Urinary bladder (tissue), 4 donors: ENCODE data around the gene SLC17A7. TPM values are rescaled to one million over a fixed set of nuclear protein-coding genes. Genes with fewer than 3 reads are reported as not detected.

Source experiments
- DNase-seq: peaks from one replicate; pipeline ENCODE4 v3.0.0-alpha.2; 2015; ENCODE audit errors: extremely low spot score
- H3K27ac ChIP-seq: one replicate; pipeline ENCODE4 v1.5.1; 2013; ENCODE audit warnings: low read depth, mild to moderate bottlenecking, moderate library complexity
- H3K36me3 ChIP-seq: one replicate; pipeline ENCODE4 v1.6.1; 2013; ENCODE audit warnings: mild to moderate bottlenecking, moderate library complexity; ENCODE audit not compliant: insufficient read depth
- H3K4me1 ChIP-seq: one replicate; pipeline ENCODE4 v1.6.1; 2013; ENCODE audit warnings: mild to moderate bottlenecking, moderate library complexity; ENCODE audit not compliant: insufficient read depth
- H3K4me3 ChIP-seq: one replicate; pipeline ENCODE4 v1.5.1; 2013; ENCODE audit warnings: low read depth, low read length
- WGBS: extraction: QIAGEN DNeasy Blood & Tissue Kit; methylation state at CpG from one replicate; pipeline ENCODE4 v1.1.7; 2013; 5-methylcytosine and 5-hydroxymethylcytosine counted together
- polyA plus RNA-seq: library from polyadenylated mRNA; stranded (reverse); fragments of 200-250 nt; gene quantifications from one replicate; pipeline ENCODE4 v1.2.3, GENCODE V29; 2013
- total RNA-seq: library from RNA; depleted of rRNA; stranded (reverse); fragments of >200 nt; gene quantifications from one replicate; pipeline ENCODE4 v1.2.3, GENCODE V29; 2014
- donor health status: healthy with polysubstance abuse.
- donor health status: healthy.

The SLC17A7 gene
- total and polyA plus RNA-seq, 2 donors, result 0.85 to 2.1 TPM

DNA sequence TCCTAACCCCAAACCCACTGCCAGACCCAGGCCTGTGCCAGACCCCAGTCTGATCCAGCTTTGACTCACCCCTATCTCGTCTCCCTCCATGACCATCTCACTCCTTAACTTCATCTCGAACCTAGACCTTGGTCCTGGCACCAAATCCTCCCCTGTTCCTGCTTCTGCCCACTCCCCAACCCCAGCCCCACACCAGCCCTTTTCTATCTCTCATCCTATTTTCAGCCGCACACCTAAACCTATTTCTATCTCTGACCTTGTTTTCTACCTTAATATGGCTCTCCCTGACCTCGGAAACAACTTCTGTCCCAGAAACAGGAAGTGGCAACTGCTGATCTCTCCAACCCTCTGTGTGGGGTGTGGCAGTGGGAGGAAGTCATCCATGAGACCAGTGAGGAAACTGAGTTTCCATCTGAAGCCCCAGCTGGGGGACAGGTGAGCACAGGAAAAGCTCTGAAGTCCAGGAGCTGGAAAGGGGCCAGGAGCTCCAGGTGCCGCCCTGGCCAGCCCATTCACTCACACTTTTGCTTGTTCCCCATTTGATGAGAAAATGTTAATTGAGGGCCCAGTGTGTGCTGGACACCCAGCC lies 31.8 kb downstream of the SLC17A7 start:
- Histone ChIP-seq H3K4me3 (no peak overlapping the region), H3K27ac (no peak overlapping the region), H3K4me1 (no peaks in the 10 kb centered on the region), H3K36me3 (no peaks in the 10 kb centered on the region)
- DNase-seq, result no peak
- whole genome bisulfite sequencing, result 72% methylated on average over 5 of the region's 5 CpGs

DNA sequence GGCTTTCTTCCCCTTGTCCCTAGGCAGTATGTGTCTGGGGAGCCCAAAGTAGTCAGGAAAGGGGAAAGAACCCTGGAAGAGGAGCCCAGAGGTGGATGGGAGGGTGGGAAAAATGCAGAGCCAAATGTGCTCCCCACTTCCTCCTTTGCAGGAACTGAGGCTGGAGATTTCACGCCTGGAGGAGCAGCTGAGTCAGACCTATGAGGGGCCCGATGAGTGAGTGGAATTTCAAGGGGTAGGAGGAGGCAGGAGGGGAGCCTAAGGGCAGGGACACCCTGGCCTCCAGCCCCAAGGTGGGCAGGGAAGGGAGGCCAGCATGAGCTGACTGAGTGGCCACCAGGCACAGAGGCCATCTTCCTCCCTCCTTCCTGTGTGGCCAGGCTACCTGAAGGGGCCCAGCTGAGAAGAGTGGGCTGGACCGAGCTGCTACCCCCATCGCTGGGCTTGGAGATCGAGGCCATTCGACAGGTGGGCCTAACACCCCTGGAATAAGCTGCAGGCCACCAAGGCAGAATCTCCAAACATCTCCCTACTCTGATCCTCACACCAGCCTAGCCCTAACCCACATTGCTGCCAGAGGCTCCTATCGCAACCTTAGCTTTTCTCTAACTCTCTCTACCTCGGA lies 32.4 kb downstream of the SLC17A7 start:
- H3K4me3 ChIP-seq, result no peak overlapping the region
- no peaks in the 10 kb centered on the region for H3K4me1 ChIP-seq
- no peak for DNase-seq
- no peak overlapping the region for H3K27ac ChIP-seq
- 79% methylated on average over 8 of the region's 8 CpGs for WGBS
- no peaks in the 10 kb centered on the region for H3K36me3 ChIP-seq

DNA sequence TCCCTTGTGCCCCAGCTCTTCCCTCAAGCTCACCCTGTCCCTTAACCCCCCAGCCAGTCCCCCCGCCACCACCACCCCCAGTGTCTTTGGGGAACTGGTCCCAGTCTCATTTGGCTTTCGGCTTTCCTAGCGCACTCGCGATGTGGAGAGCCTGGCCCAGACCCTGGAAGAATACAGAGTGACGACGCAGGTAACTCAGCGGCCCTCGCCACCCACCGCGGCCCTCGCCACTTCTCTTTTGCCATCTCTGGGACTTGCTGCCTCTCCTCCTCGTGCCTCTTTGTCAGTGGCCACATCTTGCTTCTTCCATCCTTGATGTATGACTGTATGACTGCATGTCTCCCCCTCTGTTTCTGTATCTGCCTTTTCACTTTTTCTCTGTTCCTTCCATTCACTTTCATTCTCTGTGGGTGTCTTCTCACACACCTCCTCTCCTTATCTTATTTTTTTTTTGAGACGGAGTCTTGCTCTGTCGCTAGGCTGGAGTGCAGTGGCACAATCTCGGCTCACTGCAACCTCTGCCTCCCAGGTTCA lies 33.8 kb downstream of the SLC17A7 start:
- 87% methylated on average over 16 of the region's 16 CpGs for WGBS
- no peak overlapping the region for H3K27ac ChIP-seq
- H3K4me1 ChIP-seq, result no peaks in the 10 kb centered on the region
- DNase-seq, result no peak
- no peaks in the 10 kb centered on the region for H3K36me3 ChIP-seq
- H3K4me3 ChIP-seq, result no peak overlapping the region

DNA sequence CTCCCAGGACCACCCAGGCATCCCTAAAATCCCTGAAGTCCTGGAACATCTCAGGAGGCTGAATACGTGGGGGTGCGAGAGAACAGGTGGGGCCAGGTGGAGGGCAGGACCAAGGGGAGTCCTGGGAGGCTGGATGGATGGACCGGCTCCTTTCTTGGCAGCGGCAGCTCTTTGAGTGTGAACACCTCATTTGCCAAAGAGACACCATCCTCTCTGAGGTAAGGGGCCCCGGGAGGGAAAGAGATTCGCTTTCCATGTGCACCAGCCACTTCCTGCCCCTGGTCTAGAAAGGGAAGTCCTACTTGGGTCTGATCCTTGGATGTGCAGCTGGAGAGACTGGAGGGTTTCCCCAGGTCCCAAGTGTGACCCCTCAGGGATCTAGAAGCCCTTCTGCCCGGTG lies 34.2 kb downstream of the SLC17A7 start:
- Histone ChIP-seq H3K36me3 (no peaks in the 10 kb centered on the region), H3K4me1 (no peaks in the 10 kb centered on the region), H3K4me3 (no peak overlapping the region), H3K27ac (no peak overlapping the region)
- no peak for DNase-seq
- WGBS, result 78% methylated on average over 7 of the region's 7 CpGs

DNA sequence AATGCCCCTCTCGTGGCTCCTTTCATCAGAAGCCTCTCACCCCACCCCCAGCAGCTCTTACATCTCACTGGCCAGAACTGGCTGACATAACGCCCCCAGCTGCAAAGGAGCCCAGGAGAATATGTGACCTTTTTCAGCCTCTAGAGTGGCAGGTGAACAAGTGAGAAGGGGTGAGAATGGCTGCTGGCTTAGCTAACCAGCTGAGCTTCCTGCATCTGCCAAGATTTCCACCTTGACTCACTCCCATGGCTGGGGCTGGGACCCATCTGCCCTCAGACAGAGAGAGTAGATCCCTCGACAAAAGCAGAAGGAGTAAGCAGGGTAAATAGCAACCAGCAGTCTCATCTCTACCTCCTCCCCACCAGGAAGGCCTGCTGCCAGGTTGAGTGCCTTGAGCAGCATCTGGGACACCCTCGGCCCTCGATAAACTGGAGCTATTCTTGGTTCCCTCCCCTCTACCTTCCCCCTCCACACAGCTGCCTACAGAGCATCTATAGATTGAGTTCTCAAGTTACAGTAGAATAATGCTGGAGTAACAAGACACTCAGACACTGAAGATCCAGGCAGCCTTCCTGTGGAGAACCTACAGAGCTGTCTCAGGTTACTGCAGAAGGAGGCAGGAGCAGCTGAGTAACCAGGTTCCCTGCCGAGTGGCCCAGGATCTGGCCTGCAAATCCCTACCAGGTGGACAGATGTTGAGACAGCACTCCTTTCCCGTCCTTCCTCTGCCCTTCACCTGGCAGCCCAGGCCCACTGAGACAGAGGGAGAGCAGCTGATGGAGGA lies 37.7 kb downstream of the SLC17A7 start:
- H3K4me3 ChIP-seq, result no peak overlapping the region

DNA sequence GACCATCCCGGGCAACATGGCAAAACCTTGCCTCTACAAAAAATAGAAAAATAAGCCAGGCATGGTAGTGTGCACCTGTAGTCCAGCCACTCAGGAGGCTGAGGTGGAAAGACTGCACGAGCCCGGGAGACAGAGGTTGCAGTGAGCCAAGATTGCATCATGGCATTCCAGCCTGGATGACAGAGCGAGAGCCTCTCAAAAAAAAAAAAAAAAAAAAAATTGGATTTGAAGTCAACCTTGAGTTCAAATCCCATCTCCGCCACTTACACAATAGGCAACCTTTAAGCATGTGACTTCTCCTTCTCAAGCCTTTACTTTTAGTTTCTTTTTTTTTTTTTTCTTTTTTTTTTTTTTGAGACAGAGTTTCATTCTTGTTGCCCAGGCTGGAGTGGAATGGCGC lies 41.3 kb downstream of the SLC17A7 start:
- 78% methylated on average over 6 of the region's 6 CpGs for whole genome bisulfite sequencing
- no peak for DNase-seq
- H3K27ac ChIP-seq, result no peak overlapping the region
- no peak overlapping the region for H3K4me3 ChIP-seq
- H3K36me3 ChIP-seq, result no peaks in the 10 kb centered on the region
- H3K4me1 ChIP-seq, result no peaks in the 10 kb centered on the region

More for the DNA sequence above, 37.7 kb downstream of the SLC17A7 start:
- WGBS, result 44% methylated on average over 7 of the region's 7 CpGs
- Histone ChIP-seq H3K27ac (no peak overlapping the region), H3K4me1 (no peaks in the 10 kb centered on the region), H3K36me3 (no peaks in the 10 kb centered on the region)
- DNase-seq, result no peak

DNA sequence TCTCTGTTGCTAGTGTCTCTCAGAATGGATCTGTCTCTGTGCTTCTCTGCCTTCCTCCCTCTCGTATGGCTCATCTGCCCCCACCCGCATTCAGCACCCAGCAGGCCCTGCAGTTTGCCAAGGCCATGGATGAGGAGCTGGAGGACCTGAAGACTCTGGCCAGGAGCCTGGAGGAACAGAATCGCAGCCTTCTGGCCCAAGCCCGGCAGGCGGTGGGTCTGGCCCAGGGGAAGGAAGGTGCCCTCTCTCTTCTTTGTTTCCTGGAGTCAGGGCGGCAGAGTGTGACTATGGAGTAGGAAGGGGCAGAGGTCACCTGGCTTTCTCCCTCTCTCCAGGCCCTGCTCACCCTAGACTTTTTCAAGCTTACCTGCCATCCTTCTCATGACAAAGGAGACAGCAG lies 42.4 kb downstream of the SLC17A7 start:
- no peak for DNase-seq
- H3K4me1 ChIP-seq, result no peaks in the 10 kb centered on the region
- WGBS, result 83% methylated on average over 6 of the region's 6 CpGs
- no peak overlapping the region for H3K27ac ChIP-seq
- no peaks in the 10 kb centered on the region for H3K36me3 ChIP-seq
- no peak overlapping the region for H3K4me3 ChIP-seq

DNA sequence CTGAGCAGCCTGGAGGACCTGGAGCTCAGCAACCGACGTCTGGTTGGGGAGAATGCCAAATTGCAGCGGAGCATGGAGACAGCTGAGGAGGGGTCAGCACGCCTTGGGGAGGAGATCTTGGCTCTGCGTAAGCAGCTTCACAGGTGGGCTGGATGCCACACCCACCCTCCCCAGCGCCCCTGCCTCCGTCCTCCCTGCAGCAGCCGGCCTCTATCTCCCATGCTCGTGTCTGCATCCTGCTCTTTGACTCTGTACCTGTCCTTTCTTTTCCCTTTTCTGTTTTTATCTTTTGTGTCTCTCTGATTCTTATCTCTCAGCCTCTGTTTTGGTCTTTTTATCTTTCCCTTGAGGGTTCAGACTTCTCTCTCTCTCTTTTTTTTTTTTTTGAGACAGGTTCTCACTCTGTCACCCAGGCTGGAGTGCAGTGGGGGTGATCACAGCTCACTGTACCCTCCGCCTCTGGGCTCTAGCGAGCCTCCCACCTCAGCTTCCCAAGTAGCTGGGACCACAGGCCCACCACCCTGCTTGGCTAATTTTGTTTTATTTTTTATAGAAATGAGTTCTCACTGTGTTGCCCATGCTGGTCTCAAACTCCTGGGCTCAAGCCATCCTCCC lies 43.2 kb downstream of the SLC17A7 start:
- H3K4me3 ChIP-seq, result no peak overlapping the region
- no peaks in the 10 kb centered on the region for H3K4me1 ChIP-seq
- no peak overlapping the region for H3K27ac ChIP-seq
- 57% methylated on average over 11 of the region's 11 CpGs for WGBS
- no peaks in the 10 kb centered on the region for H3K36me3 ChIP-seq
- no peak for DNase-seq

DNA sequence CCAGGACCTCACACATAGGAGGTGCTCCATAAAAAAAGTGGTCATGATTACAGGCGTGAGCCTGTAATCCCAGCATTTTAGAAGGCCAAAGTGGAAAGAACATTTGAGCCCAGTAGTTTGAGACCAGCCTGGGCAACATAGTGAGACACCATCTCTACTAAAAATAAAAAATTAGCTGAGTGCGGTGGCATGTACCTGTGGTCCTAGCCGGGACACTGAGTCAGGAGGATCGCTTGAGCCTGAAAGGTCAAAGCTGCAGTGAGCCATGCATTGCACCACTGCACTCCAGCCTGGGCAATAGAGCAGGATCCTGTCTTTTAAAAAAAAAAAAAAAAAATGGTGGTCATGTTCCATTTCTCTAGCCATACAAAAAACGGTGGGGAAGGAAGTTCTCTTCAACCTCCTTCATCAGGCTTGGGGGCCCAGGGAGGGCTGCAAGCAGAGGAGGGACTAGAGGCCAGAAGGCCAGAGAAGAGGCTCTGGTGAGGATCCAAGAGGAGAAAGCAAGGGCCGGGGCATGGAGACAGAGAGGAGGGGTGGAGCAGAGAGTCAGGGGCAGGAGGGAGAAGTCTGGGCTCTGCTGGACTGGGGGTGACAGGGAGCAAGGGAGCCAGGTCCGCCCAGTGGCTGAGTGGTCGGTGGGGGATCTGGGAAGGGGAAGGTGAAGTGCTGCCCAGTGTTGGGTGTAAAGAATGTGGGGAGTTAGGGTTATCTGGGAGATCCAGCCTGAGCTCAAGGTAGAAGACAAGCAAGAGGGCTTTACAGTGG lies 44.4 kb downstream of the SLC17A7 start:
- Histone ChIP-seq H3K4me3 (no peak overlapping the region), H3K27ac (no peak overlapping the region), H3K4me1 (no peaks in the 10 kb centered on the region), H3K36me3 (no peaks in the 10 kb centered on the region)
- no peak for DNase-seq
- 78% methylated on average over 8 of the region's 8 CpGs for WGBS

DNA sequence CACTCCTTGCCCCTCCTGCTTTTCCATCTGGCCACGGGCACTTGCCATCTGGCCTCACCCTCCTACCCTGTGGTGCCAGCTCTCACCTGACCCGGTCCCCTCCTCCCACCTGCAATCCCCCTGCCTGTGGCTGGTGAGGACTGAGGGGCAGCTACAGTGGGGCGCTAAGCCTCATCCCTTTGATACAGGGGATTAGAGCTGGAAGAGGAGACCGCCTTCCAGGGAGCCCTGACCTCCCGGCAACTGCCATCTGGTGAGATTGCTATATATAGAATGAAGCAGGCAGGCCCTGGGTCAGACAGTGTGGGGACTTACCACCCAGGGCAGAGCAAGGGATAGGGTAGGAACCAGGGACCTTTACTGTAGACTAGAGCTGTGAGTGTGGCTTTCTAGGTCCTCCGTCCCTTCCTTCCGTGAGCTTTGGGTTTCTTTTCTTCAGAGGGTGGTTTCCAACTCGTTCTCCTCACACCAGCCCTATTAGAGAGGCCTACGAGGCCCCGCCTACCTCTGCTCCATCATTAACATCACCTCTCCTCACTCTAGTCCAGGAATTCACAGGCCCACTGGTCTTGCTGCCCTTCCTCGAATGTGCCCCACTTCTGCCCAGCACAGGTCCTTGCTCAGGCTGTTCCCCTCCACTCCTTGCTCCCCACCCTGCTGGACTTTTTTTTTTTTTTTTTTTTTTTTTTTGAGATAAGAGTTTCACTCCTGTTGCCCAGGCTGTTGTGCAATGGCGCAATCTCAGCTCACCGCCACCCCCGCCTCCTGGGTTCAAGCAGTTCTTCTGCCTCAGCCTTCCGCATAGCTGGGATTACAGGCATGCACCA lies 45.5 kb downstream of the SLC17A7 start:
- Histone ChIP-seq H3K4me1 (no peaks in the 10 kb centered on the region), H3K27ac (no peak overlapping the region), H3K36me3 (no peaks in the 10 kb centered on the region), H3K4me3 (no peak overlapping the region)
- no peak for DNase-seq
- 75% methylated on average over 15 of the region's 15 CpGs for WGBS

DNA sequence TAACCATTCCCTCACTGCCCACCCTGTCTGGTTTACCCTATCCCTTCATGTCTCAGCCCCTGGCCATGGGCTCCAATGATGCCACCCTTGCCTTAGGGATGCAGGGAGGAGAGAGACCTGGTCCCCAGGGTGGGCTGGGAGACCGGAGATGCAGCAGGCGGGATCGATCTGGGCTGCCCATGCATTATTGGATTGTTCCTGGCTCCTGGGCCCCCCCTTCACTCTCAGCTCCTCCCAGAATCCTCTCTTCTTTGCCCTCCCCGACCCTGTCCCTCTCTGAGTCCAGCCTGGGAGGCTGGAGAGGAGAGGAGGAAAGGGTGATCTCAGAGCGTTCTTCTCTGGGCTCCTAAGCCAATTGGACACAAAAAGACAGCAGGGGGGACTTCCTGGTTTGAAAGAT lies 47.4 kb downstream of the SLC17A7 start:
- no peaks in the 10 kb centered on the region for H3K36me3 ChIP-seq
- no peaks in the 10 kb centered on the region for H3K4me1 ChIP-seq
- H3K4me3 ChIP-seq, result no peak overlapping the region
- WGBS, result 63% methylated on average over 5 of the region's 5 CpGs
- H3K27ac ChIP-seq, result no peak overlapping the region
- DNase-seq, result no peak

DNA sequence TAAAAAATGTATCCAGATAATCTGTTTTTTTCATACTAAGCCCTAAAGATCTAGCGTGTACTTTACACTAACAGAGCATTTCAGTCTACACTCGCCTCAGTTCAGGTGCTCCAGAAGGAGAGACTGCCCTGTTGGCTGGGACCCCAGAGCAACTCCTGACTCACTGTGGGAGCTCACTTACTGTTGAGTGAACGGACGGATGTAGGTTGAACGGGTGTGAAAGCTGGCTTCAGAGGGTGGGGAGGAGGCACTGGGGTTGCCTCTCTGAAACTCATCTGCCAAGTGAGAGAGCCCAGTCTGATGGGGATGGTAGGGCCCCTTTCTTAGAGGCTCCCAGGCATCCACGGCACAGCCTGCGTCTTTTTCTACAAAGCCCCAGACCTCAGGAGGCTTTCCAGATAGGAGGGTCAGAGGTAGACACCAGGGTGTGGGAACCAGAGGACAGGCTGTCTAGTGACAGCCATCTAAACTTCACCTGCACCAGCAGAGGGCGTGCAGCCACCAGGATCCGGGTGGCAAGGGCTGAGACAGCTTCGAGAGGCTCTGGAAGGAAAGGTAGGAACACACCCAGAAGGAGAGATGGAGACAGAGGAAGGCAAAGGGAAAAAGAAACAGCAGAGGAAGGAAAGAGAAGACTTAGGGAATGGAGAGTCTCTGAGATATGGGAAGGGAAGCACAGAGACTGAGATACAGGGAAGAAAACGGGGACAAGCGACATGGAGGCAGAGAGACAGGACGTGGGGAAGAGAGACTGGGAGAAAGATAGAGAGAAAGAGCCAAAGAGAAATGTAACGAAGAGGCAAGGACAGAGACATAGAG lies 49.5 kb downstream of the SLC17A7 start:
- Histone ChIP-seq H3K27ac (no peak overlapping the region), H3K4me3 (no peak overlapping the region), H3K4me1 (no peaks in the 10 kb centered on the region), H3K36me3 (no peaks in the 10 kb centered on the region)
- 21% methylated on average over 14 of the region's 14 CpGs for WGBS
- peak; percentile 35 for DNase-seq
